Activated CD4-positive, alpha-beta T cell treated with anti-CD3 and anti-CD28 coated beads, Interleukin-2, Interleukin-6, amounts not matched to agents 100 ng/mL and 50 ng/mL, durations not matched to agents 16 hours and 8 hours (primary cell): ENCODE measurements around the gene GABBR2.
A peak's percentile ranks its signal among the peaks of the same experiment; 100 is the strongest.
"Not testable (repeated sequence)": the region's sequence is repeated elsewhere in the genome, so short reads cannot be mapped to it uniquely, and the experiment has no call there.

Experiments used
- DNase-seq: peaks from one replicate; pipeline ENCODE4 v3.0.0-alpha.2; 2020

GABBR2 gene

GRCh38 chr9:98271479-98271878 is 437.3 kb downstream of the GABBR2 start:
- DNase-seq = no peak

GRCh38 chr9:98270284-98270683 is 438.5 kb downstream of the GABBR2 start:
- not testable (repeated sequence) for DNase-seq

GRCh38 chr9:98269652-98270051 is 439.1 kb downstream of the GABBR2 start:
- DNase-seq = not testable (repeated sequence)

GRCh38 chr9:98267556-98267955 is 441.2 kb downstream of the GABBR2 start:
- DNase-seq = not testable (repeated sequence)

GRCh38 chr9:98264516-98264915 is 444.2 kb downstream of the GABBR2 start:
- DNase-seq = no peak

GRCh38 chr9:98263482-98264357 is 445.0 kb downstream of the GABBR2 start:
- peak; percentile 86 for DNase-seq

- no peak for DNase-seq
Observed at GRCh38 chr9:98263080-98263479, 445.7 kb downstream of the GABBR2 start.

- no peak for DNase-seq
Observed at GRCh38 chr9:98262056-98262455, 446.7 kb downstream of the GABBR2 start.

- DNase-seq = no peak
Observed at GRCh38 chr9:98260635-98261034, 448.1 kb downstream of the GABBR2 start.

GRCh38 chr9:98259791-98260190 is 448.9 kb downstream of the GABBR2 start:
- DNase-seq = no peak

GRCh38 chr9:98256756-98257155 is 452.0 kb downstream of the GABBR2 start:
- peak; percentile 29 for DNase-seq

- DNase-seq = peak; percentile 98
Observed at GRCh38 chr9:98255578-98256296, 453.0 kb downstream of the GABBR2 start, which contains the start of gene TBC1D2. TSS of gene TBC1D2 (minus strand) at chr9:98255649. CDS start at chr9:98255541, 108 bp downstream.

GRCh38 chr9:98255061-98255577 is 453.6 kb downstream of the GABBR2 start:
- DNase-seq = no peak

GRCh38 chr9:98254228-98255060 is 454.3 kb downstream of the GABBR2 start:
- DNase-seq = no peak

- DNase-seq = no peak
Observed at GRCh38 chr9:98253565-98253964, 455.2 kb downstream of the GABBR2 start.

- DNase-seq = no peak
Observed at GRCh38 chr9:98251551-98251950, 457.2 kb downstream of the GABBR2 start.

GRCh38 chr9:98249771-98250170 is 459.0 kb downstream of the GABBR2 start:
- no peak for DNase-seq

- peak; percentile 49 for DNase-seq
Observed at GRCh38 chr9:98248737-98249474, 459.8 kb downstream of the GABBR2 start.

- DNase-seq = no peak
Observed at GRCh38 chr9:98247831-98248657, 460.7 kb downstream of the GABBR2 start.

- DNase-seq = no peak
Observed at GRCh38 chr9:98242426-98242825, 466.3 kb downstream of the GABBR2 start.
